ENCODE results near the gene SVEP1. TPM values are rescaled to one million over a fixed set of nuclear protein-coding genes. Genes with fewer than 3 reads are reported as not detected.
A peak's percentile ranks its signal among the peaks of the same experiment; 100 is the strongest.

SVEP1 gene
- total RNA-seq, 4 donors from 2014 or later: 13.9 to 26.8 (median 17.4) TPM

DNA sequence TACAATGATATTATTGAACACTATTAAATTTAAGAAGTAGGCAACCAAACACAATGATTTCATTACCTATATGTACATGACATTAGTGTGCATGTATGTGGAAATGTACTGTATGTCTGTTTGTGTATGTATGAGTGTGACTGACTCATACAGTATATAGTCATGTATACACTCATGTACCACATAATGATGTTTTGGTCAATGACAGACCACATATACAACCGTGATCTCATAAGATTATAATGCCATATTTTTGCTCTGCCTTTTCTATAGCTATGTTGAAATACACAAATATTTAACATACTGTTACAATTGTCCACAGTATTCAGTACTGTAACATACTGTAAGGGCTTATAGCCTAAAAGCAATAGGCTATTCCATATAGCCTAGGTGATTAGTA, 19.7 kb downstream of the SVEP1 start:
- Histone ChIP-seq H3K27me3 (no peaks in the 10 kb centered on the region), H3K9me3 (no peaks in the 10 kb centered on the region), H3K36me3 (no peaks in the 10 kb centered on the region), H3K4me3 (no peak overlapping the region), H3K27ac (no peak overlapping the region), H3K4me1 (peaks cover 0 to 4% (median 0%) of the 10 kb centered on the region in 4 donors)
- no peak for DNase-seq
- TF ChIP-seq POLR2AphosphoS5 (IDR thresholded peaks at IDR 0.05): no peak
- TF ChIP-seq EP300 (IDR thresholded peaks at IDR 0.05; ENCODE audit: low read depth): no peak
- TF ChIP-seq POLR2A (IDR thresholded peaks at IDR 0.05): no peak
- TF ChIP-seq CTCF (IDR thresholded peaks at IDR 0.05): no peak
- WGBS, 2 donors (ENCODE audit: low coverage in 1 of 2): 57 to 79% methylated on average over 1 of the region's 1 CpG
- in situ Hi-C loops (cut with MboI; ENCODE audit: low pct_ligation_motif_present in 1 of 4, low pct_unique_long_range_greater_than_20kb in 1 of 4, low sequenced_read_pairs in 3 of 4): no loop called here
- intact Hi-C loops (cut with DNase I; ENCODE audit: low total_unique reads): no loop called here

GRCh38 chr9:110555551-110556331, 23.8 kb downstream of the SVEP1 start:
- no peaks in the 10 kb centered on the region for H3K9me3 ChIP-seq
- WGBS, 2 donors (ENCODE audit: low coverage in 1 of 2): 36 to 47% methylated on average over 5 to 6 of the region's 6 CpGs
- peak; percentile 24 for DNase-seq
- intact Hi-C loops (cut with DNase I; ENCODE audit: low total_unique reads): no loop called here
- no peaks in the 10 kb centered on the region for H3K27me3 ChIP-seq
- H3K36me3 ChIP-seq: no peaks in the 10 kb centered on the region
- H3K4me1 ChIP-seq: peaks cover 0 to 5% (median 0%) of the 10 kb centered on the region in 4 donors
- peak overlapping the region; percentile 20 to 66 (median 44) for H3K27ac ChIP-seq
- no peak overlapping the region for H3K4me3 ChIP-seq
- TF ChIP-seq POLR2A (IDR thresholded peaks at IDR 0.05): no peak
- TF ChIP-seq POLR2AphosphoS5 (IDR thresholded peaks at IDR 0.05): peak; percentile 67 to 79 (median 78)
- TF ChIP-seq CTCF (IDR thresholded peaks at IDR 0.05): no peak
- TF ChIP-seq EP300 (IDR thresholded peaks at IDR 0.05; ENCODE audit: low read depth): peak; percentile 15
- in situ Hi-C loops (cut with MboI; ENCODE audit: low pct_ligation_motif_present in 1 of 4, low pct_unique_long_range_greater_than_20kb in 1 of 4, low sequenced_read_pairs in 3 of 4): no loop called here

DNA sequence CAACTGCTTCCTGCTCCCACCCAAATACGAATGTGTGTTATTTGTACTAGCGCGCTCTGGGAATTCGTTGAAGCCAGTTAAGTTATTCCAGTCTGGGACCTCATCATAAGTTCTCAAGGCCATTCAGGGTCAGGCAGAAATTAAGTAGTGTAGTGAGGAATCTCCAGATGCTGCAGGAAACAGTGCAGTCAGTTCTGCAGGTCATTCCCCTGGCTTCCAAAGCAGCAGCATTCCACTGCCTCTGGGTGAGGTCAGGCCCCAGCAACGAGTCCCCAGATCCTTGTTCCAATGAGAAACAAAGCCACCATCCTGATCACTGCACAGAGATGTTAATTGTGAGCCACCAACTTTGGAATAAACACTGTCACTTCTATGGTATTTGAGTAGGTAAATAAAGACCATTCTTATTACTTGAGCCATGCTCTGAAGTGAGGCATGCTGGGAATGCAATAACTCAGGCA, 33.1 kb downstream of the SVEP1 start:
- DNase-seq: no peak
- WGBS, 2 donors (ENCODE audit: low coverage in 1 of 2): 66 to 67% methylated on average over 4 to 5 of the region's 5 CpGs
- intact Hi-C loops (cut with DNase I; ENCODE audit: low total_unique reads) (no loop called here), in situ Hi-C loops (cut with MboI; ENCODE audit: low pct_ligation_motif_present in 1 of 4, low pct_unique_long_range_greater_than_20kb in 1 of 4, low sequenced_read_pairs in 3 of 4) (no loop called here)
- no peaks in the 10 kb centered on the region for H3K36me3 ChIP-seq
- H3K9me3 ChIP-seq: no peaks in the 10 kb centered on the region
- H3K27ac ChIP-seq: peak overlapping the region in 1 of 4 donors; percentile 21
- TF ChIP-seq CTCF (IDR thresholded peaks at IDR 0.05) (no peak), EP300 (IDR thresholded peaks at IDR 0.05; ENCODE audit: low read depth) (no peak), POLR2AphosphoS5 (IDR thresholded peaks at IDR 0.05) (no peak), POLR2A (IDR thresholded peaks at IDR 0.05) (no peak)
- H3K4me3 ChIP-seq: no peak overlapping the region
- no peaks in the 10 kb centered on the region for H3K4me1 ChIP-seq
- H3K27me3 ChIP-seq: no peaks in the 10 kb centered on the region

DNA sequence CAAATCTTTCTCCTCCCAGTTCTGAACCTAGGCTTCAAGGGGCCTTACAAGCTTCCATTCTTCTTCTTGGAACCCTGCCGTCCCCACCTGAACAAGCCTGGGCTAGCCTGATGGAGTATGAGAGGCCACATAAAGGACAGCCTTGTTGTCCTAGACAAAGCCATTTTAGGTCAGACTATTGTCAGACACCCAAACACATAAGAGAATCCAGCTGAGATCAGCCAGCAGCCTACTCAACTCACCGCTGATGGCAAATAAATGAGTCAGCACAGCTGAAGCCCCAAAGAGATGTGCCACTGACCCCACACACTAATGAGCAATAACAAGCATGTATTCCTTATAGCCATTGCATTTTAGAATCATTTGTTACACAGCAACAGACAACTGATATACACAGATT, 33.8 kb downstream of the SVEP1 start:
- Histone ChIP-seq H3K27me3 (no peaks in the 10 kb centered on the region), H3K27ac (peak overlapping the region in 1 of 4 donors; percentile 21), H3K4me1 (no peaks in the 10 kb centered on the region), H3K9me3 (no peaks in the 10 kb centered on the region), H3K36me3 (no peaks in the 10 kb centered on the region), H3K4me3 (no peak overlapping the region)
- TF ChIP-seq CTCF (IDR thresholded peaks at IDR 0.05) (no peak), POLR2A (IDR thresholded peaks at IDR 0.05) (no peak)
- WGBS, 2 donors (ENCODE audit: low coverage in 1 of 2): 17 to 75% methylated on average over 1 to 2 of the region's 2 CpGs
- in situ Hi-C loops (cut with MboI; ENCODE audit: low pct_ligation_motif_present in 1 of 4, low pct_unique_long_range_greater_than_20kb in 1 of 4, low sequenced_read_pairs in 3 of 4): no loop called here
- intact Hi-C loops (cut with DNase I; ENCODE audit: low total_unique reads): no loop called here
- no peak for DNase-seq
